IPS-18a (cell line): ENCODE results near the gene ERICH6B.

Experiments
- H3K27ac ChIP-seq: one replicate; pipeline ENCODE4 v1.5.1; 2013; ENCODE audit warnings: low read length
- H3K27me3 ChIP-seq: one replicate; pipeline ENCODE4 v1.6.1; 2013; ENCODE audit warnings: mild to moderate bottlenecking, low read length; ENCODE audit not compliant: control insufficient read depth, insufficient read depth
- H3K36me3 ChIP-seq: one replicate; pipeline ENCODE4 v1.6.1; 2013; ENCODE audit warnings: low read depth, low read length; ENCODE audit not compliant: control insufficient read depth
- H3K4me1 ChIP-seq: one replicate; pipeline ENCODE4 v1.6.1; 2013; ENCODE audit warnings: low read depth, low read length; ENCODE audit not compliant: control insufficient read depth
- H3K4me3 ChIP-seq: one replicate; pipeline ENCODE4 v1.5.1; 2013; ENCODE audit warnings: low read length
- H3K9ac ChIP-seq: one replicate; pipeline ENCODE4 v1.6.1; 2013; ENCODE audit warnings: mild to moderate bottlenecking, low read length, moderate library complexity
- H3K9me3 ChIP-seq: one replicate; pipeline ENCODE4 v1.6.1; 2013; ENCODE audit warnings: low read depth, low read length; ENCODE audit not compliant: control insufficient read depth

Gene ERICH6B

DNA sequence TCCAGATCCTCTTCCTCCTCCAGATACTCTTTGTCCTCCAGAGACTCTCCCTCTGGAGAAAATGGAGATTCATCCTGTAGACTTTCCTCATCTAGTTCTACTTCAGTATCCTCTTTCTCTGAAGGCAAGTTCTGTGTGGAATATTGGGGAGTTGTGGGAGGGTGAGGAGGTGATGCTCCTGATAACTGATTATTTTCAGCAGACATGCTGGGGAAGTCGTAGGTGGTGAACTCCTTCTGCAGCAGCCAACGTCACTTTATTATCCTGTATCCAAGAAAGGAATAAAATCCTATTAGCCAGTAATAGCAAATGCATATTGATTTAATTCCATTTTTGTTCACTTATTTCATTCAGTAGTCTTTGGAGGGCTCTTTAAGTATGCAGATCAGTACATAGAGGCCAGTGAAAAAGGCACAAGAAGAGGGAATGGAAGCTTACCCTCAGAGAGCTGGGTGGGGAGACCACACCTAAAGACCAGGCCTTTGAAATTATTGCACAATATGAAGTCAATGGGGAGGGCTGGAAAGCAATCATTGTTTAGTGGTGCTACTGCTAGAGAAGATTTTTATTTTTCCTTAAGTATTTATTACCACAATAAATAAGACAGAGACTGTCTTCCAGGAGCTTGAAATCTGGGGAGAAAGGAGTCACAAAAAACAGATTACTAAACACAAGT lies 18.6 kb downstream of the ERICH6B start:
- Histone ChIP-seq H3K9me3 (no peaks in the 10 kb centered on the region), H3K27me3 (no peaks in the 10 kb centered on the region), H3K27ac (no peak overlapping the region), H3K4me3 (no peak overlapping the region), H3K36me3 (no peaks in the 10 kb centered on the region), H3K9ac (no peak overlapping the region), H3K4me1 (no peaks in the 10 kb centered on the region)

GRCh38 chr13:45595965-45596364 lies 19.6 kb downstream of the ERICH6B start:
- H3K36me3 ChIP-seq, result no peaks in the 10 kb centered on the region
- H3K9me3 ChIP-seq, result no peaks in the 10 kb centered on the region
- H3K4me1 ChIP-seq, result no peaks in the 10 kb centered on the region
- H3K4me3 ChIP-seq, result no peak overlapping the region
- H3K9ac ChIP-seq, result no peak overlapping the region
- H3K27ac ChIP-seq, result no peak overlapping the region
- no peaks in the 10 kb centered on the region for H3K27me3 ChIP-seq

DNA sequence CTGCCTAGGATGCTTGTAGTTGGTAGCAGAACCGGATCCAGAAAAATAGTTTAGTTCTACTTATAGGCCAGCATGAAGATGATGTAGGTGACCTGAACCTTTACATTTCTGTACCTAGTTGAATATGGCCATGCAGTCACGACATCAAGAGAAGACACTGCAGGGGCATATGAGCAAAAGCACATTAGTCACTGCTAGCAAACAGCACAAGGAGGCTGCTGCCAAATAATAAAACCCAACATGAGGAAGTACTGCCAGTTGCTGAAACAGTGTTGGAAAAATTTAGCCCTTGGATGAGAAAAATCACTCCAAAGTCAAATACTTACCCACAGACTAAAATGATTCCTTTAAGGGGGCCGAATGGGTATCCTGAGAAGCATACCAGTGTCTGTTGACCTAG lies 20.8 kb downstream of the ERICH6B start:
- Histone ChIP-seq H3K9ac (no peak overlapping the region), H3K4me3 (no peak overlapping the region), H3K36me3 (no peaks in the 10 kb centered on the region), H3K9me3 (no peaks in the 10 kb centered on the region), H3K27me3 (no peaks in the 10 kb centered on the region), H3K27ac (no peak overlapping the region), H3K4me1 (no peaks in the 10 kb centered on the region)

DNA sequence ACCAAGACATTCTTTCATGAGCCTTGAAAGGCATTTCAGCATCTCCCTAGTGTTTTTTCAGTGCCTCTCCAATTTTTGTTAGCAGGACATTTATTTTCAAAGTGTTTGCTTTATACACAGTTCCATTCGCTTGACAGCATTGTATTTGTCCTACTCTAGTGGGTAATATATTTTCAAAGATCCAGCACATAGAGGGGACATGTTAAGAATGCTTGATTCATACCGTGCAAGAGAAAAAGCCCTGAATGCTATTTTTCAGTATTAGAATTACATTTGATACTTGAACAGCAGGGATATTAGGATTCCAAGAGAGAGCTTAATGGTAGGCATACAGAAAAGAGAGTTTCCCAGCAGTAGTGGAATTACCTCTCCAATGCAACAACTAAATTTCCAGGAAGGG lies 21.3 kb downstream of the ERICH6B start:
- Histone ChIP-seq H3K36me3 (no peaks in the 10 kb centered on the region), H3K27ac (no peak overlapping the region), H3K9ac (no peak overlapping the region), H3K4me3 (no peak overlapping the region), H3K4me1 (no peaks in the 10 kb centered on the region), H3K27me3 (no peaks in the 10 kb centered on the region), H3K9me3 (no peaks in the 10 kb centered on the region)

DNA sequence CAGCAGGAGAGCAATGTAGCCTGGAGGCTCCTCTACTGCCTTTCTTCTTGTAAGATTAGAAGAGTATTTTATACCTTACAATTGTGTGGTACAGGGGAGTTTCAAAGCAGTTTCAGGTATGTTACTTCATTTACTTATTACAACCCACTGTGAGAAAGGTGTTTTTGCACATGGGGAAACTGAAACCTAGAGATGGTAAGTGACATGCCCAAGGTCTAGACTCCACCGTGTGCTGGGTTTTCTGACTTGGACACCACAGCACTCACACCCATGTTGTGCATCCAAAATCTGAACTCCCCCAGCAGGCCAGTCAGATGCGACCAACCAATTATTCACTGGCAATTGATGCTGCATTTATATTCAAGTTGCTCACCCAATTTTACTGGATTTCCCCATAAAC lies 22.8 kb downstream of the ERICH6B start:
- H3K4me3 ChIP-seq, result no peak overlapping the region
- H3K36me3 ChIP-seq, result no peaks in the 10 kb centered on the region
- H3K9ac ChIP-seq, result no peak overlapping the region
- H3K27ac ChIP-seq, result no peak overlapping the region
- H3K4me1 ChIP-seq, result no peaks in the 10 kb centered on the region
- no peaks in the 10 kb centered on the region for H3K9me3 ChIP-seq
- no peaks in the 10 kb centered on the region for H3K27me3 ChIP-seq

GRCh38 chr13:45590066-45590465 lies 25.5 kb downstream of the ERICH6B start:
- Histone ChIP-seq H3K27ac (no peak overlapping the region), H3K27me3 (no peaks in the 10 kb centered on the region), H3K4me1 (no peaks in the 10 kb centered on the region), H3K9ac (no peak overlapping the region), H3K9me3 (no peaks in the 10 kb centered on the region), H3K36me3 (no peaks in the 10 kb centered on the region), H3K4me3 (no peak overlapping the region)

DNA sequence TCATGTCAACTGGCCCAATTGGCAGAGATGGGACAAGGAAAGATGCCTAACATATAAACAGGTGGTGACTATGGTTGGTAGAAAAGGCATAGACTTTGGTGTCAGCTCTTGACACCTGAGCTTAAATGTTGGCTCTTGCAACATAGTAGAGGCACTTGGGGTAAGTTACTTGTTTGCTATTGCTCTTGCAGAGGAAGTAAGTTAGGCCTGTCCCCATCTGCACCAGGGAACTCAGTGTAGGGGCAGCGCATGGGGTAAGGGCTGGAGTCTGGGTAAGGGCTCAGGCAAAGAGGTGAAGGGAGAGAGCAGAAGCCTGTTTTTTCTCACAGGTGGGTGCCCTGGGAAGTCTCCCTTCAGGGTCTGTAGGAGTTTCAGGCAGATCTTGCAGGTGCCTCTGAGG lies 27.6 kb downstream of the ERICH6B start:
- H3K9me3 ChIP-seq, result no peaks in the 10 kb centered on the region
- no peaks in the 10 kb centered on the region for H3K4me1 ChIP-seq
- H3K9ac ChIP-seq, result no peak overlapping the region
- no peaks in the 10 kb centered on the region for H3K27me3 ChIP-seq
- H3K27ac ChIP-seq, result no peak overlapping the region
- H3K4me3 ChIP-seq, result no peak overlapping the region
- H3K36me3 ChIP-seq, result no peaks in the 10 kb centered on the region

DNA sequence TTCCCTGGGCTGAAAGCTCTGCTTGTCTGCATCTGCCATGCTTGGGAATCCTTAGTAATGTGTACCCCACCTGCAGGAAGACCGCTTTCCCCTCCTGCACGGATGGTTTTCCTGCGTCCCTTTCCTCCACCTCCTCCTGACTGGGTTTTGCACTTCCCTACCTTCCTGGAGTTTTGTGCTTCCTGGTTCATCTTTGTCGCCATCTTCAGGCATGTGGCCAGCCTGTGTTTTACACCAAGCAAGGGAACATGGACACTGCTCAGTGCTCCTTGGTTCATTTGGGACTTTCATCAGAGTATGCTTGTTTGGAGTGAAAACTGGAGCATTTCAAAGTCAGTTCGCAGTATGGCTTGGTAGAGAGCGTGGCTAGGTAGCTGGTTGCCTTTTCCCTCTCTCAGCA lies 30.7 kb downstream of the ERICH6B start:
- no peaks in the 10 kb centered on the region for H3K36me3 ChIP-seq
- H3K27ac ChIP-seq, result no peak overlapping the region
- H3K4me1 ChIP-seq, result no peaks in the 10 kb centered on the region
- H3K9me3 ChIP-seq, result no peaks in the 10 kb centered on the region
- no peaks in the 10 kb centered on the region for H3K27me3 ChIP-seq
- no peak overlapping the region for H3K4me3 ChIP-seq
- no peak overlapping the region for H3K9ac ChIP-seq

DNA sequence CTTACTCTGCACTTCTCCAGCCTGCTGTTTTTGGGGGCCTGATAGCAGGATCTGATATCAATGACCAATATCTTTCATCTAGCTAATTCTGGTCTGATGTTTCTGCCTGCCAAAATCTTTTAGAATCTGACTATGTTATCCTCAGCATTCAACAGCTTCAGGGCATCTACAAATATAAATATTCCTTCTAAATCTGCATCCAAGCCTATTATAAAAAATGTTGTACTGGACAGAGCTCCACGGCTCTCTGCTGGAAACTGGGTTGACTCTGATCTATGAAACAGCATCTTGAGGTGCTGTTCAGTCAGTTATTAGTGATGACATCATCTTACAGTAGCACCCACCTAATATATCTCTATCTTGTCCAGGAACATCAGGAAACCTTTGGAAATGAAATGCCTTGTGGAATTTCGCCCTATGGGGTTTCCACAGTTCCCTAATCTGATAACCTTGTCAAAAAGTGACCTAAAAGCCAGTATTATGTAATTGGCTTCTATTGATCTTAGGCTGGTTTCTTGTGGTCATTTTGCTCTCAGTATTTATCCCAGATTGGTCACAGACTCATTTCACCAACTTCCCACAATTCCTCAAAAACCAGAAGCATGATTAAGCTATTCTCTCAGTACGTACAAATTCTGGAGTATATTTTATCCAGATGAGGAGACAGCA lies 33.0 kb downstream of the ERICH6B start:
- Histone ChIP-seq H3K27ac (no peak overlapping the region), H3K9ac (no peak overlapping the region), H3K36me3 (no peaks in the 10 kb centered on the region), H3K4me1 (no peaks in the 10 kb centered on the region), H3K4me3 (no peak overlapping the region), H3K9me3 (no peaks in the 10 kb centered on the region), H3K27me3 (no peaks in the 10 kb centered on the region)

GRCh38 chr13:45576466-45576865 lies 39.1 kb downstream of the ERICH6B start:
- H3K4me1 ChIP-seq, result no peaks in the 10 kb centered on the region
- no peak overlapping the region for H3K4me3 ChIP-seq
- no peaks in the 10 kb centered on the region for H3K36me3 ChIP-seq
- no peak overlapping the region for H3K27ac ChIP-seq
- H3K27me3 ChIP-seq, result no peaks in the 10 kb centered on the region
- H3K9ac ChIP-seq, result no peak overlapping the region
- H3K9me3 ChIP-seq, result no peaks in the 10 kb centered on the region

GRCh38 chr13:45575830-45576180 lies 39.7 kb downstream of the ERICH6B start:
- no peaks in the 10 kb centered on the region for H3K36me3 ChIP-seq
- H3K4me3 ChIP-seq, result no peak overlapping the region

GRCh38 chr13:45575146-45575829 lies 40.3 kb downstream of the ERICH6B start:
- H3K27me3 ChIP-seq, result no peaks in the 10 kb centered on the region

More at GRCh38 chr13:45575830-45576180, 39.7 kb downstream of the ERICH6B start:
- Histone ChIP-seq H3K4me1 (no peaks in the 10 kb centered on the region), H3K9me3 (no peaks in the 10 kb centered on the region), H3K27me3 (no peaks in the 10 kb centered on the region), H3K9ac (no peak overlapping the region), H3K27ac (no peak overlapping the region)

More at GRCh38 chr13:45575146-45575829, 40.3 kb downstream of the ERICH6B start:
- H3K9ac ChIP-seq, result no peak overlapping the region
- no peaks in the 10 kb centered on the region for H3K9me3 ChIP-seq
- H3K4me3 ChIP-seq, result no peak overlapping the region
- H3K4me1 ChIP-seq, result no peaks in the 10 kb centered on the region
- H3K27ac ChIP-seq, result no peak overlapping the region
- H3K36me3 ChIP-seq, result no peaks in the 10 kb centered on the region
